ENCODE results near the gene ZEB2. TPM values are rescaled to one million over a fixed set of nuclear protein-coding genes. Genes with fewer than 3 reads are reported as not detected.

The ZEB2 gene
- total RNA-seq (ENCODE audit: low replicate concordance) = 104 and 129 TPM in 2 replicates

DNA sequence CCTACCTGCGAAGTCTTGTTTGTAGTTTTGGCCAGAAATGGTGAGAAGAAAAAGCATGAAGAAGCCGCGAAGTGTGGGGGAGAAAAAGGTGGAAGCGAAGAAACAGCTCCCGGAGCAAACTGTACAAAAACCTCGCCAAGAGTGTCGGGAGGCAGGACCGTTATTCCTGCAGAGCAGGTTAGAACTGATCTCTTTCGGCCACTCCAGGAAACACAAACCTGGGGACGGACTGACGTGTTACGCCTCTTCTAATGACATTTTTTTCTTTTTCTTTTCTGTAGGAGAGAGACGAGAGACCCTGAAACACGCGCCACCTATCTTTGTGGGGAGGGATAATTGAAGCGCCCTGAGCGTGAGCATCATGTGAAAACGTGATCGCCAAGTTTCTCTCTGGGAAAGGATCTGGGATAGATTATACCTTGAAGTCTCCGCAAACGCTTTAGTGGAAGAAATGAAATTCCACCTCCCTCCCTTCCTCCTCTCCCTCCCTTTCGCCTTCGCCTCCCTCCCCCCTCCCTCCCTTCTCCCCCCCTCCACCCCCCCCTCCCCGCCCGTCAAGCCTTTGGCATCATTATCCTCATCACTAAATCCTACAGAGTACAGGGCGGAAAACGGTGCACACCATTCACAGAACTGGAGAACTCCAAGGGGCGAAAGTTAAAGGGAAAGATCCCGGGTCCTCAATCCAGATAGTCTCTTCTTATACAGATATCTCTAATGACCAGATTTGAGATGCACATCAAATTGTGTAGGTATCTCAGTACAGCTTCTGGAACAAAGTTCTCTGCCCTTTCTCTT, at the start of gene ZEB2:
TSS of gene ZEB2 (minus strand) at position 186 of the 798 bp plus-strand sequence. CDS start 2,769 bp downstream, outside the sequence.
- peak; percentile 95 for DNase-seq (ENCODE audit: low read depth)
- peak; percentile 86 for TF ChIP-seq CTCF (IDR thresholded peaks at IDR 0.05; ENCODE audit: insufficient read depth, low read length)
- H3K4me3 ChIP-seq (ENCODE audit: low read depth, low read length) = peak within 1 kb of the TSS; percentile 73

GRCh38 chr2:144567745-144568144, 47.8 kb upstream of the ZEB2 start:
- no peak for TF ChIP-seq CTCF (IDR thresholded peaks at IDR 0.05; ENCODE audit: insufficient read depth, low read length)
- no peak for DNase-seq (ENCODE audit: low read depth)
- H3K4me3 ChIP-seq (ENCODE audit: low read depth, low read length) = no peak overlapping the region

GRCh38 chr2:144566448-144566847, 46.5 kb upstream of the ZEB2 start:
- no peak for DNase-seq (ENCODE audit: low read depth)
- no peak overlapping the region for H3K4me3 ChIP-seq (ENCODE audit: low read depth, low read length)
- TF ChIP-seq CTCF (IDR thresholded peaks at IDR 0.05; ENCODE audit: insufficient read depth, low read length) = no peak

GRCh38 chr2:144560251-144560650, 40.3 kb upstream of the ZEB2 start:
- no peak overlapping the region for H3K4me3 ChIP-seq (ENCODE audit: low read depth, low read length)
- DNase-seq (ENCODE audit: low read depth) = no peak
- no peak for TF ChIP-seq CTCF (IDR thresholded peaks at IDR 0.05; ENCODE audit: insufficient read depth, low read length)

GRCh38 chr2:144559681-144560080, 39.8 kb upstream of the ZEB2 start:
- no peak overlapping the region for H3K4me3 ChIP-seq (ENCODE audit: low read depth, low read length)
- no peak for DNase-seq (ENCODE audit: low read depth)
- no peak for TF ChIP-seq CTCF (IDR thresholded peaks at IDR 0.05; ENCODE audit: insufficient read depth, low read length)

DNA sequence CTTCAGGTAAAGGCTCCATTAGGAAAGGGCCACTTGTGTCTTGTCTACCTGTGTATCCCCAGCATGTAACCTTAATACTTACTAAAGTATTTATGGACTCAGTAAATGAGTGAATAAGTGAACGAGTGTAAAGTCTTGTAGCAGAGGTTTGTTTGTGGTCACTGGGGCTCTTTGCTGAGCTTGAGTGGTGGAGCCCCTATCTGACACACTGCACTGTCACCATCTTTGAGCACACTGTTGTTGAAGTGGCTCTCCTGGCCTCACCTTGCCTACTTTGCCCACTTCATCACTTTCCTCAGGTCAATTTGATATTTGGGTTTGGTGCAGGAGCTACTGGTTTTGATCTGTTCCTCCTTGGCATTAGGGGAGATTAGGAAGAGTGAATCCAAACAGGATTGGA, 39.3 kb upstream of the ZEB2 start:
- H3K4me3 ChIP-seq (ENCODE audit: low read depth, low read length) = no peak overlapping the region
- no peak for TF ChIP-seq CTCF (IDR thresholded peaks at IDR 0.05; ENCODE audit: insufficient read depth, low read length)

More for the DNA sequence above, 39.3 kb upstream of the ZEB2 start:
- no peak for DNase-seq (ENCODE audit: low read depth)

Data from fibroblast of the aortic adventitia (primary cell).